Gastroesophageal sphincter (tissue), 3 donors: ENCODE measurements around the gene LRBA.

Source experiments
- CTCF ChIP-seq, 4 experiments: fragments of 200-600 bp in 2 of 4; fragments of 450-650 bp in 2 of 4; sonication (generic) in 1 of 4; IDR thresholded peaks; one replicate each; pipeline ENCODE4 v1.5.1; 2017 to 2019; ENCODE audit warnings: antibody characterized with exemption in 4 of 4, mild to moderate bottlenecking in 2 of 4, moderate library complexity in 2 of 4
- POLR2A ChIP-seq, 2 donors: fragments of 450-650 bp; IDR thresholded peaks; one replicate each; pipeline ENCODE4 v1.6.1; 2017; ENCODE audit warnings: antibody characterized with exemption in 2 of 2, mild to moderate bottlenecking in 2 of 2, moderate library complexity in 1 of 2
- POLR2AphosphoS5 ChIP-seq: sonication (generic); formaldehyde crosslinking; IDR thresholded peaks from one replicate; pipeline ENCODE4 v1.6.1; 2017; ENCODE audit warnings: antibody characterized with exemption

- TF ChIP-seq CTCF (IDR thresholded peaks at IDR 0.05) (no peak), POLR2AphosphoS5 (no peak), POLR2A (IDR thresholded peaks at IDR 0.05) (no peak)
Observed at GRCh38 chr4:150431221-150431620, 583.9 kb downstream of the LRBA start.
